ENCODE measurements around the gene ADO.

The ADO gene

GRCh38 chr10:62788861-62789467 is 15.6 kb upstream of the ADO start:
- H3K56ac ChIP-seq (ENCODE audit: low read length): no peak overlapping the region
- H3K36me3 ChIP-seq (ENCODE audit: control insufficient read depth, insufficient read depth, low read length): no peaks in the 10 kb centered on the region
- no peak for DNase-seq
- no CpG with 5 or more reads among the region's 9 CpGs for WGBS (ENCODE audit: extremely low coverage, insufficient coverage, low lambda C conversion rate)
- no peak overlapping the region for H4K8ac ChIP-seq (ENCODE audit: low read depth, low read length)
- no peaks in the 10 kb centered on the region for H3K79me1 ChIP-seq (ENCODE audit: low read length)
- H4K5ac ChIP-seq (ENCODE audit: low read length): no peak overlapping the region
- no peak overlapping the region for H3K18ac ChIP-seq (ENCODE audit: low read length)
- H2BK120ac ChIP-seq (ENCODE audit: low read depth, low read length): no peak overlapping the region
- H3K27ac ChIP-seq (ENCODE audit: low read depth, low read length): no peak overlapping the region
- H3K4me1 ChIP-seq (ENCODE audit: control insufficient read depth, low read depth, low read length): no peaks in the 10 kb centered on the region
- H3K79me2 ChIP-seq (ENCODE audit: control insufficient read depth, insufficient read depth, low read length): no peaks in the 10 kb centered on the region
- no peak overlapping the region for H3K9ac ChIP-seq (ENCODE audit: low read length)
- no peak overlapping the region for H3K4me3 ChIP-seq (ENCODE audit: low read length)
- no peaks in the 10 kb centered on the region for H3K27me3 ChIP-seq (ENCODE audit: insufficient read depth, low read length, poor library complexity)
- no peak overlapping the region for H2BK15ac ChIP-seq (replicated peaks; ENCODE audit: low read depth)
- H2BK5ac ChIP-seq (ENCODE audit: low read length): no peak overlapping the region
- H3K4me2 ChIP-seq (ENCODE audit: low read length): no peak overlapping the region
- no peak overlapping the region for H3K23ac ChIP-seq (ENCODE audit: low read length)
- no peak overlapping the region for H2AK5ac ChIP-seq (ENCODE audit: low read length)
- no peak overlapping the region for H3K4ac ChIP-seq (ENCODE audit: low read depth, low read length)

GRCh38 chr10:62790019-62790555 is 14.4 kb upstream of the ADO start:
- H3K4me1 ChIP-seq (ENCODE audit: control insufficient read depth, low read depth, low read length): no peaks in the 10 kb centered on the region
- no peak overlapping the region for H4K5ac ChIP-seq (ENCODE audit: low read length)
- no peaks in the 10 kb centered on the region for H3K79me1 ChIP-seq (ENCODE audit: low read length)
- H3K27me3 ChIP-seq (ENCODE audit: insufficient read depth, low read length, poor library complexity): no peaks in the 10 kb centered on the region
- no peak overlapping the region for H4K8ac ChIP-seq (ENCODE audit: low read depth, low read length)
- H3K18ac ChIP-seq (ENCODE audit: low read length): no peak overlapping the region
- no peak overlapping the region for H2BK5ac ChIP-seq (ENCODE audit: low read length)
- H3K56ac ChIP-seq (ENCODE audit: low read length): no peak overlapping the region
- H3K4me3 ChIP-seq (ENCODE audit: low read length): no peak overlapping the region
- no peak overlapping the region for H3K9ac ChIP-seq (ENCODE audit: low read length)
- no peak overlapping the region for H3K23ac ChIP-seq (ENCODE audit: low read length)
- H3K79me2 ChIP-seq (ENCODE audit: control insufficient read depth, insufficient read depth, low read length): no peaks in the 10 kb centered on the region
- no peak overlapping the region for H2BK120ac ChIP-seq (ENCODE audit: low read depth, low read length)
- H2AK5ac ChIP-seq (ENCODE audit: low read length): no peak overlapping the region
- DNase-seq: no peak
- no peak overlapping the region for H3K4ac ChIP-seq (ENCODE audit: low read depth, low read length)
- no peak overlapping the region for H2BK15ac ChIP-seq (replicated peaks; ENCODE audit: low read depth)
- H3K27ac ChIP-seq (ENCODE audit: low read depth, low read length): no peak overlapping the region
- H3K4me2 ChIP-seq (ENCODE audit: low read length): no peak overlapping the region
- no peaks in the 10 kb centered on the region for H3K36me3 ChIP-seq (ENCODE audit: control insufficient read depth, insufficient read depth, low read length)
- WGBS (ENCODE audit: extremely low coverage, insufficient coverage, low lambda C conversion rate): no CpG with 5 or more reads among the region's 14 CpGs

GRCh38 chr10:62790571-62790970 is 13.9 kb upstream of the ADO start:
- DNase-seq: no peak
- no peaks in the 10 kb centered on the region for H3K27me3 ChIP-seq (ENCODE audit: insufficient read depth, low read length, poor library complexity)

GRCh38 chr10:62792261-62792660 is 12.3 kb upstream of the ADO start:
- no peaks in the 10 kb centered on the region for H3K79me2 ChIP-seq (ENCODE audit: control insufficient read depth, insufficient read depth, low read length)
- no CpG with 5 or more reads among the region's 5 CpGs for WGBS (ENCODE audit: extremely low coverage, insufficient coverage, low lambda C conversion rate)
- H3K4ac ChIP-seq (ENCODE audit: low read depth, low read length): no peak overlapping the region
- no peak overlapping the region for H3K18ac ChIP-seq (ENCODE audit: low read length)
- no peak overlapping the region for H3K23ac ChIP-seq (ENCODE audit: low read length)
- no peak for DNase-seq
- no peak overlapping the region for H3K4me2 ChIP-seq (ENCODE audit: low read length)
- H2AK5ac ChIP-seq (ENCODE audit: low read length): no peak overlapping the region
- no peak overlapping the region for H4K5ac ChIP-seq (ENCODE audit: low read length)
- H3K9ac ChIP-seq (ENCODE audit: low read length): no peak overlapping the region
- H2BK5ac ChIP-seq (ENCODE audit: low read length): no peak overlapping the region
- no peak overlapping the region for H2BK120ac ChIP-seq (ENCODE audit: low read depth, low read length)
- no peak overlapping the region for H3K27ac ChIP-seq (ENCODE audit: low read depth, low read length)
- H3K36me3 ChIP-seq (ENCODE audit: control insufficient read depth, insufficient read depth, low read length): no peaks in the 10 kb centered on the region
- no peaks in the 10 kb centered on the region for H3K4me1 ChIP-seq (ENCODE audit: control insufficient read depth, low read depth, low read length)
- no peak overlapping the region for H3K56ac ChIP-seq (ENCODE audit: low read length)
- H4K8ac ChIP-seq (ENCODE audit: low read depth, low read length): no peak overlapping the region
- H3K4me3 ChIP-seq (ENCODE audit: low read length): no peak overlapping the region
- no peaks in the 10 kb centered on the region for H3K79me1 ChIP-seq (ENCODE audit: low read length)
- H2BK15ac ChIP-seq (replicated peaks; ENCODE audit: low read depth): no peak overlapping the region
- H3K27me3 ChIP-seq (ENCODE audit: insufficient read depth, low read length, poor library complexity): no peaks in the 10 kb centered on the region

More at GRCh38 chr10:62790571-62790970, 13.9 kb upstream of the ADO start:
- H3K4me2 ChIP-seq (ENCODE audit: low read length): no peak overlapping the region
- no peak overlapping the region for H2BK120ac ChIP-seq (ENCODE audit: low read depth, low read length)
- WGBS (ENCODE audit: extremely low coverage, insufficient coverage, low lambda C conversion rate): no CpG with 5 or more reads among the region's 2 CpGs
- no peaks in the 10 kb centered on the region for H3K79me2 ChIP-seq (ENCODE audit: control insufficient read depth, insufficient read depth, low read length)
- no peak overlapping the region for H3K56ac ChIP-seq (ENCODE audit: low read length)
- no peaks in the 10 kb centered on the region for H3K79me1 ChIP-seq (ENCODE audit: low read length)
- H3K4ac ChIP-seq (ENCODE audit: low read depth, low read length): no peak overlapping the region
- H3K36me3 ChIP-seq (ENCODE audit: control insufficient read depth, insufficient read depth, low read length): no peaks in the 10 kb centered on the region
- no peaks in the 10 kb centered on the region for H3K4me1 ChIP-seq (ENCODE audit: control insufficient read depth, low read depth, low read length)
- H3K9ac ChIP-seq (ENCODE audit: low read length): no peak overlapping the region
- H3K4me3 ChIP-seq (ENCODE audit: low read length): no peak overlapping the region
- H3K18ac ChIP-seq (ENCODE audit: low read length): no peak overlapping the region
- no peak overlapping the region for H3K23ac ChIP-seq (ENCODE audit: low read length)
- H4K8ac ChIP-seq (ENCODE audit: low read depth, low read length): no peak overlapping the region
- no peak overlapping the region for H2AK5ac ChIP-seq (ENCODE audit: low read length)
- no peak overlapping the region for H3K27ac ChIP-seq (ENCODE audit: low read depth, low read length)
- H2BK5ac ChIP-seq (ENCODE audit: low read length): no peak overlapping the region
- no peak overlapping the region for H2BK15ac ChIP-seq (replicated peaks; ENCODE audit: low read depth)
- no peak overlapping the region for H4K5ac ChIP-seq (ENCODE audit: low read length)

GRCh38 chr10:62794306-62794705 is 10.2 kb upstream of the ADO start:
- Histone ChIP-seq H2BK15ac (replicated peaks; ENCODE audit: low read depth) (no peak overlapping the region), H2BK5ac (ENCODE audit: low read length) (no peak overlapping the region), H4K5ac (ENCODE audit: low read length) (no peak overlapping the region), H3K4me3 (ENCODE audit: low read length) (no peak overlapping the region), H3K4me2 (ENCODE audit: low read length) (no peak overlapping the region), H3K79me1 (ENCODE audit: low read length) (no peaks in the 10 kb centered on the region), H3K79me2 (ENCODE audit: control insufficient read depth, insufficient read depth, low read length) (no peaks in the 10 kb centered on the region), H3K18ac (ENCODE audit: low read length) (no peak overlapping the region), H4K8ac (ENCODE audit: low read depth, low read length) (no peak overlapping the region), H3K36me3 (ENCODE audit: control insufficient read depth, insufficient read depth, low read length) (no peaks in the 10 kb centered on the region), H2BK120ac (ENCODE audit: low read depth, low read length) (no peak overlapping the region), H3K56ac (ENCODE audit: low read length) (no peak overlapping the region), H3K27ac (ENCODE audit: low read depth, low read length) (no peak overlapping the region), H3K4ac (ENCODE audit: low read depth, low read length) (no peak overlapping the region), H3K27me3 (ENCODE audit: insufficient read depth, low read length, poor library complexity) (no peaks in the 10 kb centered on the region), H2AK5ac (ENCODE audit: low read length) (no peak overlapping the region), H3K4me1 (ENCODE audit: control insufficient read depth, low read depth, low read length) (no peaks in the 10 kb centered on the region), H3K23ac (ENCODE audit: low read length) (no peak overlapping the region), H3K9ac (ENCODE audit: low read length) (no peak overlapping the region)
- no CpG with 5 or more reads among the region's 1 CpG for WGBS (ENCODE audit: extremely low coverage, insufficient coverage, low lambda C conversion rate)
- DNase-seq: no peak

- no peak overlapping the region for H3K4ac ChIP-seq (ENCODE audit: low read depth, low read length)
- DNase-seq: no peak
- H3K79me1 ChIP-seq (ENCODE audit: low read length): no peaks in the 10 kb centered on the region
- no peak overlapping the region for H3K4me3 ChIP-seq (ENCODE audit: low read length)
- H4K8ac ChIP-seq (ENCODE audit: low read depth, low read length): no peak overlapping the region
- no peak overlapping the region for H4K5ac ChIP-seq (ENCODE audit: low read length)
- H3K56ac ChIP-seq (ENCODE audit: low read length): no peak overlapping the region
- H3K27me3 ChIP-seq (ENCODE audit: insufficient read depth, low read length, poor library complexity): no peaks in the 10 kb centered on the region
- no peak overlapping the region for H3K23ac ChIP-seq (ENCODE audit: low read length)
- H3K18ac ChIP-seq (ENCODE audit: low read length): no peak overlapping the region
- H3K36me3 ChIP-seq (ENCODE audit: control insufficient read depth, insufficient read depth, low read length): no peaks in the 10 kb centered on the region
- H3K4me2 ChIP-seq (ENCODE audit: low read length): no peak overlapping the region
- H3K79me2 ChIP-seq (ENCODE audit: control insufficient read depth, insufficient read depth, low read length): no peaks in the 10 kb centered on the region
- no peak overlapping the region for H2BK15ac ChIP-seq (replicated peaks; ENCODE audit: low read depth)
- no peaks in the 10 kb centered on the region for H3K4me1 ChIP-seq (ENCODE audit: control insufficient read depth, low read depth, low read length)
- H3K9ac ChIP-seq (ENCODE audit: low read length): no peak overlapping the region
- H2BK120ac ChIP-seq (ENCODE audit: low read depth, low read length): no peak overlapping the region
- no peak overlapping the region for H2AK5ac ChIP-seq (ENCODE audit: low read length)
- no peak overlapping the region for H2BK5ac ChIP-seq (ENCODE audit: low read length)
- no peak overlapping the region for H3K27ac ChIP-seq (ENCODE audit: low read depth, low read length)
Observed at GRCh38 chr10:62795100-62795499, 9.4 kb upstream of the ADO start.

Measured in mesendoderm (in vitro differentiated cells).